Osteoblast (primary cell): ENCODE data around the gene EXOC7. TPM values are rescaled to one million over a fixed set of nuclear protein-coding genes. Genes with fewer than 3 reads are reported as not detected.
A peak's percentile ranks its signal among the peaks of the same experiment; 100 is the strongest.

Experiments
- DNase-seq: peaks from one replicate; pipeline ENCODE4 v3.0.0; 2011; ENCODE audit warnings: low spot score, mixed read lengths; ENCODE audit not compliant: insufficient read length; ENCODE audit errors: missing footprints
- H2AFZ ChIP-seq: 2 replicates; pipeline ENCODE4 v1.6.0; 2011; ENCODE audit warnings: mild to moderate bottlenecking, low read length
- H3K27ac ChIP-seq: 2 replicates; pipeline ENCODE4 v1.5.1; 2011; ENCODE audit warnings: mild to moderate bottlenecking, low read depth, low read length, moderate library complexity
- H3K27me3 ChIP-seq: 2 replicates; pipeline ENCODE4 v1.6.0; 2012; ENCODE audit warnings: mild to moderate bottlenecking, control low read depth, inconsistent platforms, low read length, moderate library complexity; ENCODE audit not compliant: insufficient read depth
- H3K36me3 ChIP-seq: 2 replicates; pipeline ENCODE4 v1.5.1; 2011; ENCODE audit warnings: mild to moderate bottlenecking, low read length, control low read depth, moderate library complexity; ENCODE audit not compliant: insufficient read depth
- H3K4me1 ChIP-seq: 2 replicates; pipeline ENCODE4 v1.5.1; 2011; ENCODE audit warnings: mild to moderate bottlenecking, low read length, control low read depth, moderate library complexity; ENCODE audit not compliant: insufficient read depth
- H3K4me2 ChIP-seq: 2 replicates; pipeline ENCODE4 v1.6.0; 2011; ENCODE audit warnings: mild to moderate bottlenecking, low read length; ENCODE audit not compliant: insufficient read depth
- H3K4me3 ChIP-seq: fragments of 200-600 bp; sonication (generic); 3 replicates; pipeline ENCODE4 v1.5.1; 2012; ENCODE audit warnings: mild to moderate bottlenecking, low read length, inconsistent platforms; ENCODE audit not compliant: insufficient read depth
- H3K79me2 ChIP-seq: 2 replicates; pipeline ENCODE4 v1.6.0; 2012; ENCODE audit warnings: mild to moderate bottlenecking, low read length, control low read depth, inconsistent platforms; ENCODE audit not compliant: insufficient read depth
- H3K9me3 ChIP-seq: 2 replicates; pipeline ENCODE4 v1.5.1; 2011; ENCODE audit warnings: low read depth, low read length, control low read depth
- H4K20me1 ChIP-seq: 2 replicates; pipeline ENCODE4 v1.6.0; 2012; ENCODE audit warnings: mild to moderate bottlenecking, low read length, control low read depth; ENCODE audit not compliant: insufficient read depth
- total RNA-seq: library from RNA; depleted of rRNA; stranded (reverse); fragments of >200 nt; gene quantifications from 2 replicates; pipeline ENCODE4 v1.2.3, GENCODE V29; 2012
- TF ChIP-seq, protein P1 (sequence below): IDR thresholded peaks from 2 replicates; pipeline ENCODE4 v1.5.1; 2011; ENCODE audit warnings: mild to moderate bottlenecking, low read depth, low read length, moderate library complexity; ENCODE audit errors: extremely low read depth

Gene EXOC7
- total RNA-seq, 1 donor, result 102 TPM

DNA sequence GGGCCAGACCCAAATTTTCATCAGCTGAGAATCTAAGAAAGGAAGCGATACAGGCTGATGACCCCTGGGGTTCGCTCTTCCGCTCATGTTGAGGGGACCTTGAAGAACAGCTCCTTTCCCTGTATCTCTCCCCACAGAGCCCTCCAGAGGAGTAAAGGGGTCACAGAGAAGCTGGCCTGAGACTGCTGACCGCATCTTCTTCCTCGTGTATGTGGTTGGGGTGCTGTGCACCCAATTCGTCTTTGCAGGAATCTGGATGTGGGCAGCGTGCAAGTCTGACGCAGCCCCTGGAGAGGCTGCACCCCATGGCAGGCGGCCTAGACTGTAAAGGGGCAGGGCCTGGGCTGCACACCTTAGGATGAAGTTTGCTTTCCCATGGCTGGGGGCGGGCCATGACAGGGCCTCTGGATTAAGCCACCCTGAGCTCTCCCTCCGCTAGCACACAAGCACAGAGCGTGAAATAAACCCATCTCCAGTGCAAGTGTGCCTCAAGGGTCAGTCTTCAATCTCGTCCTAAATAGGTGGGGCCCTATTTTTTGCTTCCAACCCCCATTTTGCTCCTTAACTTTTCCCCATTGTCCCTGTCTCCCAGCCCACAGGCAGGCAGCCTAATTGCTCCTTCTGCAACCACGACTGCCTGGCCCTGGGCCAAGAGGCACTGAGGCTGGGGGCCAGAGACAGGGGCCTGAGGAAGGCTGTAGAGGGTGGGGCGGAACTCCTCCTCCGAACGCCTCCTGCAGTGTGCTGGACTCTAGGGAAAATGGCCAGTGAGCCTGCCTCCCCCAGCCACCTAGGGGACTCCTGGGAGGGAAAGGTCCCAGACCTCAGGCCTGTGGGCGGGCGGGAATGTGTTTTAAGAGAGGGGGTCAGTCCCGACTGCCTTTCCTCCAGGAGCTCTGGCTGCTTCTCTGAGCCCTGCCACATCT is 21.0 kb downstream of the EXOC7 start:
- no peaks in the 10 kb centered on the region for H3K79me2 ChIP-seq
- H3K4me1 ChIP-seq, result no peaks in the 10 kb centered on the region
- H3K36me3 ChIP-seq, result peaks cover 36% of the 10 kb centered on the region
- H3K27ac ChIP-seq, result no peak overlapping the region
- TF ChIP-seq, protein P1, sequence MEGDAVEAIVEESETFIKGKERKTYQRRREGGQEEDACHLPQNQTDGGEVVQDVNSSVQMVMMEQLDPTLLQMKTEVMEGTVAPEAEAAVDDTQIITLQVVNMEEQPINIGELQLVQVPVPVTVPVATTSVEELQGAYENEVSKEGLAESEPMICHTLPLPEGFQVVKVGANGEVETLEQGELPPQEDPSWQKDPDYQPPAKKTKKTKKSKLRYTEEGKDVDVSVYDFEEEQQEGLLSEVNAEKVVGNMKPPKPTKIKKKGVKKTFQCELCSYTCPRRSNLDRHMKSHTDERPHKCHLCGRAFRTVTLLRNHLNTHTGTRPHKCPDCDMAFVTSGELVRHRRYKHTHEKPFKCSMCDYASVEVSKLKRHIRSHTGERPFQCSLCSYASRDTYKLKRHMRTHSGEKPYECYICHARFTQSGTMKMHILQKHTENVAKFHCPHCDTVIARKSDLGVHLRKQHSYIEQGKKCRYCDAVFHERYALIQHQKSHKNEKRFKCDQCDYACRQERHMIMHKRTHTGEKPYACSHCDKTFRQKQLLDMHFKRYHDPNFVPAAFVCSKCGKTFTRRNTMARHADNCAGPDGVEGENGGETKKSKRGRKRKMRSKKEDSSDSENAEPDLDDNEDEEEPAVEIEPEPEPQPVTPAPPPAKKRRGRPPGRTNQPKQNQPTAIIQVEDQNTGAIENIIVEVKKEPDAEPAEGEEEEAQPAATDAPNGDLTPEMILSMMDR, result no peak
- no peaks in the 10 kb centered on the region for H3K9me3 ChIP-seq
- no peak overlapping the region for H2AFZ ChIP-seq
- peaks cover 24% of the 10 kb centered on the region for H3K27me3 ChIP-seq
- peaks cover 7% of the 10 kb centered on the region for H4K20me1 ChIP-seq
- H3K4me2 ChIP-seq, result no peak overlapping the region
- DNase-seq, result peak; percentile 71
- no peak overlapping the region for H3K4me3 ChIP-seq

DNA sequence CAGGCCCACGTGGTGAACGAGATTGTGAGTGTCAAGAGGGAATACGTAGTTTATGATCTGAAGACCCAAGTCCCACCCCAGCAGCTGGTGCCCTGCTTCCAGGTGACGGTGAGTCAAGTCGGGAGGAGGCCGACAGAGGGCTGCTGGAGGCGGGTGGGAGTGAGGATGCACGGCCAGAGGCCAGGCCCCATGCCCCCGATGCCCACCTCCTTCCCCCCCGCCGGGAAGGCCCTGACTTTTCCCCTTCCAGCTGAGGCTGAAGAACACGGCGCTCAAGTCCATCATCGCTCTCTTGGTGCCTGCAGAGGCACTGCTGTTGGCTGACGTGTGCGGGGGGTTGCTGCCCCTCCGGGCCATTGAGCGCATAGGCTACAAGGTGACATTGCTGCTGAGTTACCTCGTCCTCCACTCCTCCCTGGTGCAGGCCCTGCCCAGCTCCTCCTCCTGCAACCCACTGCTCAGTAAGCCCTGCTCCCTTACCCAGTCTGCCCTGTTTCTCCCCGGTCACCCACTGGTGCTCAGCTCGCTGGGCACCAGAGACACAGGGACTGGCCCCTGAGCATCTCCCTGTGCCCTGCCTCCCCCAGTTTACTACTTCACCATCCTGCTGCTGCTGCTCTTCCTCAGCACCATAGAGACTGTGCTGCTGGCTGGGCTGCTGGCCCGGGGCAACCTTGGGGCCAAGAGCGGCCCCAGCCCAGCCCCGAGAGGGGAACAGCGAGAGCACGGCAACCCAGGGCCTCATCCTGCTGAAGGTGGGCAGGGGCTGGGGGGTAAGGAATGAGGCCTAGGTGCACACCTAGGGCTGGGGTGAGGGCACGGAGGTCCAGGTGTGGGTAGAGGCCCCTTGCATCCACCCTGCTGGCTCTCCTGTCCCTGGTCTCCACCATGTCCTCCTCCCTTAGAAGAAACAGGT is 22.0 kb downstream of the EXOC7 start:
- no peaks in the 10 kb centered on the region for H3K9me3 ChIP-seq

DNA sequence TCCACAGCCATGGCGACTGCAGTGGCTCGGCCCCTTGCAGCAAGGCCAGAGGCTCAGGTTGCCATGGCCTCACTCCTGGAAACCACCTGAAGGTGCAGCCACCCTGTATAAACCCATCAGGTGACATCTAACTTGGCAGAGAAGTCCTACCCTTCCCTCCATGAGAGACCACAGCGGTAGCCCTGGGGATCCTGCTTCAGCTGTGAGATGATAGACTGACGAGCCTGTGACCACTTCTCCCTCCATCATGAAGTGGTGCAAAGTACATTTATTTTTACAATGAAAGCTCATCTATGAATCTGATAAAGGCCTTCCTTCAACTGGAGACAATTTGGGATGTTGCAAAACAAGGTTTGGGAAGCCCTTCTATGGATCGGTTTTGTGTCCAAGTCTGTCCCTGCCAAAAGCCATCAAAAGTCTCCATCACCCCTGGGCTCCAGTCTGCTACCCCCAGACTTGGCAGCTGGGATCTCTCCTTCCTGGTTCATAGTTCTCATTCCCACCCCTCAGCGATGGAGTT is 22.8 kb downstream of the EXOC7 start:
- Histone ChIP-seq H3K79me2 (no peaks in the 10 kb centered on the region), H2AFZ (no peak overlapping the region), H3K9me3 (no peaks in the 10 kb centered on the region), H3K27ac (no peak overlapping the region), H3K4me1 (no peaks in the 10 kb centered on the region), H3K27me3 (peaks cover 42% of the 10 kb centered on the region), H3K36me3 (peaks cover 19% of the 10 kb centered on the region), H3K4me2 (no peak overlapping the region), H4K20me1 (peaks cover 7% of the 10 kb centered on the region), H3K4me3 (no peak overlapping the region)
- TF ChIP-seq, protein P1, result no peak
- DNase-seq, result no peak

More for the DNA sequence above, 22.0 kb downstream of the EXOC7 start:
- H4K20me1 ChIP-seq, result peaks cover 7% of the 10 kb centered on the region
- no peak overlapping the region for H3K4me2 ChIP-seq
- peak; percentile 76 for DNase-seq
- H3K36me3 ChIP-seq, result peaks cover 26% of the 10 kb centered on the region
- H3K27ac ChIP-seq, result no peak overlapping the region
- no peaks in the 10 kb centered on the region for H3K4me1 ChIP-seq
- H3K79me2 ChIP-seq, result no peaks in the 10 kb centered on the region
- TF ChIP-seq, protein P1, result no peak
- H3K27me3 ChIP-seq, result peaks cover 35% of the 10 kb centered on the region
- H3K4me3 ChIP-seq, result no peak overlapping the region
- no peak overlapping the region for H2AFZ ChIP-seq
